Hepatocyte (in vitro differentiated cells): ENCODE measurements around the gene MYO3B. TPM values are rescaled to one million over a fixed set of nuclear protein-coding genes. Genes with fewer than 3 reads are reported as not detected.

Source experiments
- DNase-seq: peaks from one replicate; pipeline ENCODE4 v3.0.0-alpha.2; 2016; ENCODE audit warnings: low spot score
- H2AFZ ChIP-seq: fragments of 200-600 bp; sonication (generic); 2 replicates; pipeline ENCODE4 v1.6.0; 2016; ENCODE audit warnings: antibody characterized with exemption, mild to moderate bottlenecking
- H3K27ac ChIP-seq: fragments of 200-600 bp; sonication (generic); 2 replicates; pipeline ENCODE4 v1.5.1; 2016; ENCODE audit warnings: mild to moderate bottlenecking
- H3K27me3 ChIP-seq: fragments of 200-600 bp; sonication (generic); 2 replicates; pipeline ENCODE4 v1.6.1; 2016
- H3K36me3 ChIP-seq: fragments of 200-600 bp; sonication (generic); replicated peaks from 2 replicates; pipeline ENCODE4 v1.5.1; 2016; ENCODE audit warnings: low read depth; ENCODE audit not compliant: insufficient read depth
- H3K4me1 ChIP-seq: fragments of 200-600 bp; sonication (generic); 2 replicates; pipeline ENCODE4 v1.5.1; 2016; ENCODE audit warnings: mild to moderate bottlenecking, moderate library complexity; ENCODE audit not compliant: insufficient read depth
- H3K4me2 ChIP-seq: fragments of 200-600 bp; sonication (generic); 2 replicates; pipeline ENCODE4 v1.6.0; 2016
- H3K4me3 ChIP-seq: fragments of 200-600 bp; sonication (generic); 2 replicates; pipeline ENCODE4 v1.5.1; 2016; ENCODE audit warnings: mild to moderate bottlenecking
- H3K79me2 ChIP-seq: fragments of 200-600 bp; sonication (generic); 2 replicates; pipeline ENCODE4 v1.6.0; 2017; ENCODE audit warnings: mild to moderate bottlenecking
- H3K9me2 ChIP-seq: fragments of 200-600 bp; sonication (generic); replicated peaks from 2 replicates; pipeline ENCODE4 v1.6.0; 2017; ENCODE audit warnings: mild to moderate bottlenecking; ENCODE audit not compliant: insufficient read depth
- H3K9me3 ChIP-seq: fragments of 200-600 bp; sonication (generic); 2 replicates; pipeline ENCODE4 v1.5.1; 2016; ENCODE audit warnings: low read depth, mild to moderate bottlenecking
- H4K20me1 ChIP-seq: fragments of 200-600 bp; sonication (generic); 2 replicates; pipeline ENCODE4 v1.6.0; 2016; ENCODE audit warnings: mild to moderate bottlenecking; ENCODE audit not compliant: insufficient read depth, poor library complexity, severe bottlenecking
- CTCF ChIP-seq: fragments of 200-600 bp; sonication (generic); IDR thresholded peaks from 2 replicates; pipeline ENCODE4 v1.5.1; 2016; ENCODE audit warnings: antibody characterized with exemption, mild to moderate bottlenecking; ENCODE audit not compliant: poor library complexity
- EZH2 ChIP-seq: fragments of 200-600 bp; sonication (generic); IDR thresholded peaks from 2 replicates; pipeline ENCODE4 v1.6.1; 2016; ENCODE audit warnings: antibody characterized with exemption, mild to moderate bottlenecking, borderline replicate concordance
- EZH2phosphoT487 ChIP-seq: fragments of 200-600 bp; sonication (generic); IDR thresholded peaks from one replicate; pipeline ENCODE4 v1.6.1; 2018; ENCODE audit warnings: antibody characterized with exemption, mild to moderate bottlenecking, low read depth, moderate library complexity; ENCODE audit not compliant: unreplicated experiment, severe bottlenecking
- WGBS: methylation state at CpG from one replicate; pipeline ENCODE4 v1.1.6; 2016; ENCODE audit warnings: low lambda C conversion rate; ENCODE audit errors: missing lambda C conversion rate; 5-methylcytosine and 5-hydroxymethylcytosine counted together
- polyA plus RNA-seq: library from polyadenylated mRNA; unstranded; fragments of >200 nt; fragmentation: Nextera tagmentation; extraction: Ambion mirVana; gene quantifications from 2 replicates; pipeline ENCODE4 v1.2.1, GENCODE V29; 2016
- total RNA-seq: library from RNA; depleted of rRNA; stranded (reverse); fragments of >200 nt; gene quantifications from 2 replicates; pipeline ENCODE4 v1.2.3, GENCODE V29; 2014

MYO3B gene
- total and polyA plus RNA-seq, 2 experiments from 2014 or later, result 0.63 to 1.1 TPM

GRCh38 chr2:170553748-170554147, 375.8 kb downstream of the MYO3B start:
- Histone ChIP-seq H3K27ac (no peak overlapping the region), H3K27me3 (no peaks in the 10 kb centered on the region), H3K9me2 (no peaks in the 10 kb centered on the region), H3K79me2 (no peaks in the 10 kb centered on the region), H3K4me3 (no peak overlapping the region), H3K4me2 (no peak overlapping the region), H2AFZ (no peak overlapping the region), H3K36me3 (no peaks in the 10 kb centered on the region), H3K4me1 (no peaks in the 10 kb centered on the region), H3K9me3 (no peaks in the 10 kb centered on the region), H4K20me1 (no peaks in the 10 kb centered on the region)
- no peak for DNase-seq
- WGBS, result 79% methylated on average over 4 of the region's 4 CpGs
- no peak for TF ChIP-seq EZH2phosphoT487
- no peak for TF ChIP-seq EZH2
- no peak for TF ChIP-seq CTCF

GRCh38 chr2:170554278-170554955, 376.5 kb downstream of the MYO3B start:
- no peak overlapping the region for H2AFZ ChIP-seq
- H3K4me2 ChIP-seq, result no peak overlapping the region
- H3K9me3 ChIP-seq, result no peaks in the 10 kb centered on the region
- H3K27me3 ChIP-seq, result no peaks in the 10 kb centered on the region
- H3K9me2 ChIP-seq, result no peaks in the 10 kb centered on the region
- H3K36me3 ChIP-seq, result no peaks in the 10 kb centered on the region
- no peak overlapping the region for H3K27ac ChIP-seq
- H3K4me3 ChIP-seq, result no peak overlapping the region
- 87% methylated on average over 7 of the region's 7 CpGs for WGBS
- DNase-seq, result no peak
- H3K4me1 ChIP-seq, result no peaks in the 10 kb centered on the region
- H4K20me1 ChIP-seq, result no peaks in the 10 kb centered on the region
- no peaks in the 10 kb centered on the region for H3K79me2 ChIP-seq
- TF ChIP-seq EZH2 (no peak), CTCF (no peak), EZH2phosphoT487 (no peak)

GRCh38 chr2:170562928-170563327, 385.0 kb downstream of the MYO3B start:
- no peaks in the 10 kb centered on the region for H3K36me3 ChIP-seq
- H3K9me2 ChIP-seq, result peaks cover 5% of the 10 kb centered on the region
- TF ChIP-seq EZH2phosphoT487 (no peak), EZH2 (no peak)
- H3K27ac ChIP-seq, result no peak overlapping the region
- DNase-seq, result no peak
- no peaks in the 10 kb centered on the region for H3K79me2 ChIP-seq
- H3K4me3 ChIP-seq, result no peak overlapping the region
- no peaks in the 10 kb centered on the region for H3K9me3 ChIP-seq
- H3K27me3 ChIP-seq, result no peaks in the 10 kb centered on the region
- H3K4me2 ChIP-seq, result no peak overlapping the region
- H4K20me1 ChIP-seq, result no peaks in the 10 kb centered on the region
- no peak overlapping the region for H2AFZ ChIP-seq
- no peaks in the 10 kb centered on the region for H3K4me1 ChIP-seq

- Histone ChIP-seq H3K9me3 (no peaks in the 10 kb centered on the region), H3K4me3 (no peak overlapping the region), H3K9me2 (peaks cover 5% of the 10 kb centered on the region), H3K27me3 (no peaks in the 10 kb centered on the region), H2AFZ (no peak overlapping the region), H3K36me3 (no peaks in the 10 kb centered on the region), H3K4me1 (no peaks in the 10 kb centered on the region), H3K4me2 (no peak overlapping the region), H3K27ac (no peak overlapping the region), H3K79me2 (no peaks in the 10 kb centered on the region), H4K20me1 (no peaks in the 10 kb centered on the region)
- DNase-seq, result no peak
- TF ChIP-seq EZH2phosphoT487 (no peak), EZH2 (no peak), CTCF (no peak)
Observed at GRCh38 chr2:170563401-170563800, 385.5 kb downstream of the MYO3B start.
